Stimulated activated CD8-positive, alpha-beta memory T cell treated with anti-CD3 and anti-CD28 coated beads, Interleukin-7, amount 100 ng/mL, for 48 hours (primary cell): Measurements from ENCODE around the gene ZNF319.

Experiments
- DNase-seq, 2 donors: peaks; one replicate each; pipeline ENCODE4 v3.0.0-alpha.2; 2020; ENCODE audit warnings: low read depth in 1 of 2; ENCODE audit errors: extremely low read depth in 1 of 2

Gene ZNF319

DNA sequence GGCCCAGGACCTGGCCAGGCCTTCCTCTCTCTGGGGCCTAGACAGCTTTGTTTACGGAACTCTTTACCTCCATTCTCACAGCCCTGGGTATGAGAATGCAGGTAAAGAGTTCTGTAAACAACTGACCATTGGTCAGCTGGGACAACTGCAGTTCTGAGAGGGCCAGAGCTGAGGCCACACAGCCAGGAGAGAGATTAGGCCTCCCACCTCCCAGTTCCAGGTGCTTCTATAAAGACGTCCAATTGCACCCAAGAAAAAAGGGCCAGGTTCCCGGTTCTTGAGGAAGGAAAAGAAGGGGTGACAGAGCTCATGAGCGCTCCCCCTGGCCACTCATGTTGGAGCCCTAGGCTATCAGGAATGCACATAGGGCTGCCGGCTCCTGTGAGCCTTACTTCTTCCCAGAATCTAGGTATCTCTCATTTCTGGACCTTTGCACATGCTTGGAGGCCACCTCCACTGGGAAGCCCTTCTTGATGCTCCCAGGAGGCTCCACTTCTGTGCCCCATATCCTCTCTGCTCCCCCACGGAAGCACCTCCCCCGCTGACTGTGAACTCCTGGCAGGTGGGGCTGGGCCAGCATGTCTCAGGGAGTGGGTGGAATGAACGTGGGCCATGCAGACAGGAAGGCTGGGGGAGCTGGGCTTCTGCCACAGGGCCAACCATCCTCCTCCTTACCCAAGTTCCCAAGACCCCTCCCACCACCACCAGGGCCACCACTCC is 42.6 kb downstream of the ZNF319 start:
- no peak for DNase-seq

DNA sequence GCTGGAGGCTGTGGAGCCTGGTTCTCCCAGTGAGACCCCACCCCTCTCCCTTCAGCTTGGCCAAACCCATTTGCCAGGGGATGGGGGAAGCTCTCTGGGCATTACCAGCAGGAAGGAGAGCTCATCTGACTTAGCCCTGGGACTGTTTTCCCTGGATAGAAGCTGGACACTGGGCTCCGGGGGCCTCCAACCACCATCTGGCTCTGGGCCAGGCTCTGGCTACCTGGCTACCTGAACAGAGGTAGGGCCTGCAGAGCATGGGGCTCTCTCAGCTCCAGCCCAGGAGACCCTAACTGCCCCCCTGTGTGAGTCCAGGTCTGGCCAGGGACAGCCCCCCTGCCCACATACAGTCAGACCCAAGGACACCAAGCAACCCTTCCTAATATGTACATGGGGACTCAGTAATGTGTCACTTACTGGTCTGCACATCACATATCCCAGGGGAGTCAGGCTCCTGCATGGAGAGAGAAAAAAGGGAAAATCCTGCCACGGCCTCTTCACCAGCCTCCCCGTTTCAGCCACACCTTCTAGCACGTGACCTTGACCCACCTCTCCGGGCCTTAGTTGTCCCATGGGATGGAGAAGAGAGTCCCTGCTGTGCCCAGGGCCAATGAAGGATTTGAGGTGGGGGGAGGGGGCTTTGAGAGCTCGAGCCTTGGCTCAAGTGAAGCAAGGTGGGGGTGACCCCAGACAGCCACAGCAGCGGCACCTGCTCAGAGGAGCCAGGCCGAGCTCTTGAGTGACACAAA is 43.4 kb downstream of the ZNF319 start:
- DNase-seq, result no peak

DNA sequence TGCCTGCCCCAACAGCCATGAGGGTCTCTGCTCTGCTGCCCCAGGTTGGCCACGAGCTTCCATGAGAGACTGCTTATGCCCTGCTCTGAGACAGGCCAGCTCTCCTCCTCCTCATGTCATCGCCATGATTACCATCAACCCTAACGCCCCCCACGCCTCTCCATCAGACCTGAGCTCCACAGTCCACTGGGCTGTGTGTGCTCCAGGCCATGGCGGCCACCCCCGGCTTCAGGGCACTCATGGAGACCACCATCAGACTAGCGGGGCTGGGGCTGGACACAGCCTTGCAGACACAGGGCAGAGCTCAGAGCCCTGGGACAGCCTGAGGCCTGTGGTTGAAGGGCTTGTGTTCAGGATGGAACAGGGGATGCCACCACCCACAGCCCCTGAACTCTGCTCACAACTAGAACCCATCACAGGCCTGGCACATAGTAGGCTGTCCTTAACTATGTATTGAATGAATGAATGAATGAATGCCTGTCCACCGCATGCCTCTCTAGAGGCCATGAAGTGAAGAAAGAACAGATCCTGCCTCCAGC is 44.1 kb downstream of the ZNF319 start:
- no peak for DNase-seq

DNA sequence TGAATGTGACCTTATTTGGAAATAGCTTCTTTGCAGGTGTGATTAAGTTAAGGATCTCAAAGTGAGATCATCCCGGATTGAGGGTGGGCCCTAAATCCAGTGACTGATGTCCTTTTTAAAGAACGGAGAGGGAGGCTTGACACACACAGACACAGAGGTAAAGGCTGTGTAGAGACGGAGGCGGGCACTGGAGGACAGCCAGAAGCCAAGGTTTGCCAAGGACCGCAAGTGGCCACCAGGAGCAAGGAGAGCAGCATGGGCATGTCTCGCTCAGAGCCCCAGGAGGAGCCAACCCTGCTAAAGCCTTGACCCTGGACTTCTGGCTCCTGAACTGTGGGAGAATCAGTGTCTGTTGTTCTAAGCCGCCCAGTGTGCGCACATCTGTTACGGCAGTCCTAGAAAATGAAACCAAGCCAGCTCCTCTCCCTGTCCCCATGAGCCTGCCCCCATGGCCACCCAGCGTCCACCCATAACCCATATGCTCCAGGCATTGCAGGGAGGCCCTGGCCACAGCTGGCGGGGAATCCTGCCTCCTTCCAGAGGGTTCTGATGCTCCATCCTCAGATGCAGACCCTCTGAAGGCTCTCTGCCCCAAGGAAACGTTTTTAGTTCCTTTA is 44.8 kb downstream of the ZNF319 start:
- no peak for DNase-seq

DNA sequence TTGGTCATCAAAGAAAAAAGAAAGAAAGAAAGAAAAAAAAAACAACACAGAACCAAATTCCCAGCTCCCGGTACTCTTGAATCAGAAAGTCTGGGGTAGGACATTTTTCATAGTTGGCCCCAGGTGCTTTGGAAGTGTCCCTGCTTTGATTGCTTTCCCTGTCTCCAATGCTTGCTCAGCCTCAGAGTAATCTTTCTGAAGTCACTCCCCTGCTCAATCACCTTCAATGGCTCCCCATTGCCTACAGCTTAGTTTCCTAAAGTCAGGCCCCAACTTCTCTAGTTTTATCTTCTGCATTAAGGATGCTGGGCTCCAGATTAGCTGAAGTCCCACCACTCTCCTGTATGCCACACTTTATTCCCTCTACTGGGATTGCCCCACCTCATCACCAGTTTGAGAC is 46.6 kb downstream of the ZNF319 start:
- no peak for DNase-seq

DNA sequence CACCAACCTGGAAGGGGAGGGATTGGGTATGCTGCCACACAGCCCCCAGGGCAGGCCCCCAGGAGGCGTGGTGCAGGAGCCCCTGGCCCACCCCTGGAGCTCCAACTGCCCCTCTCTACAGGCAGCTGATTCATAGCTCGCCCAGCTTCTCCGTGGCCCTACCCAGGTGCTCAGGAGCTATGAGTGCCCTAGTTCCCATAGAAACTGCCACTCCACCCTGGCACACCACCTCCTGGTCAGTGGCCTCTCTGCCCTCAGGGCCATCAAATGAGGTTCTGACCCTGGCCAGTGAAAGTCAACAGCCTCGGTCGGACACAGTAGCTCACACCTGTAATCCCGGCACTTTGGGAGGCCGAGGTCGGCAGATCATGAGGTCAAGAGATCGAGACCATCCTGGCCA is 47.6 kb downstream of the ZNF319 start:
- DNase-seq, result no peak

DNA sequence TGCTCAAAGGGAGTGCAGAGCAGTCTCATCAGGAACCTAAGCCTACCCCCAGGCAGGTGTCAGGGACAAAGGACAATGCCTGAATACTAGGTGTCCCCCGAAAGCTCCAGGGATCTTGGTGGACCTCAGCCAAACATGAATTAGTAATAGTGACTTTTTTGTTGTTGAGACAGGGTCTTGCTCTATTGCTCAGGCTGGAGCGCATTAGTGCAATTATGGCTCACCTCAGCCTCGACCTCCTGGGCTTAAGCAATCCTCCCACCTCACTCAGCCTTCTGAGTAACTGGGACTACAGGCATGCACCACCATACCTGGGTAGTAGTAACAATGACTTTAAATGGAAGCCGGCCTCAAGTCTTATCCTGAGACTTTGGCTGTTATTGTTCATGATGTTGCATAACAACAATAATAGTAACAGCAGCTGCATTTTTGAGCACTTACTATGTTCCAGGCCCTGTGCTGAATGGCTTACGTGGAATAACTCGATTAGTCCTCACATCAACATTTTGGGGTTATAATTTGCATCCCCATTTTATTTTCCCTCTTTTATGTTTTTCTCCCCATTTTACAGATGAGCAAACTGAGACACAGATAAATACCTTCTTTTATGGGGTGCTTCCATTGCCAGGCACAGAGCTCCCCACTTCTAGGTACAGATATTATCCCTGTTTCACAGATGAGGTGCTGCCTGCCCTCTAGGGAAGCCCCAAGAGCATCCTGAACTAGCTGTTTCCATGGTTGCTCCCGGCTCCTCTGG is 49.1 kb downstream of the ZNF319 start:
- DNase-seq, result no peak

DNA sequence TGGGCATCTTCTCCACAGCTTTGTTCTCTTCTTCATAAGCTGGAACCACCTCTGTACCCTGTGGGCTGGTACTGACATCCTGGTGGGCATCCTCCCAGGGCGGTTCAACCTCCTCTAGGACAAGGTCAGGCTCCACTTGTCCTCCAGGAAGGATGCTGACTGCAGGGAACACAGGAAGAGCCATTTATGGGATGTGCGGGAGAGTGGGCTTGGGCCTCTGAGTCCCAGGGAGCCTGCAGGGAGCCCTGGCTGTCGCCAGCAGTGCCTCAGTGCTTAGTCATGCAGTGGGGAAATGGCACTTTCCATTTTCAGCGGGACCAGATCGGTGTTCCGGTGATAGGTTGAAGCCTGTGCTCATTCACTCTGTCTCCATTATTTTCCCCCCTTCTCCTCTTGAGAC is 50.1 kb downstream of the ZNF319 start:
- no peak for DNase-seq

DNA sequence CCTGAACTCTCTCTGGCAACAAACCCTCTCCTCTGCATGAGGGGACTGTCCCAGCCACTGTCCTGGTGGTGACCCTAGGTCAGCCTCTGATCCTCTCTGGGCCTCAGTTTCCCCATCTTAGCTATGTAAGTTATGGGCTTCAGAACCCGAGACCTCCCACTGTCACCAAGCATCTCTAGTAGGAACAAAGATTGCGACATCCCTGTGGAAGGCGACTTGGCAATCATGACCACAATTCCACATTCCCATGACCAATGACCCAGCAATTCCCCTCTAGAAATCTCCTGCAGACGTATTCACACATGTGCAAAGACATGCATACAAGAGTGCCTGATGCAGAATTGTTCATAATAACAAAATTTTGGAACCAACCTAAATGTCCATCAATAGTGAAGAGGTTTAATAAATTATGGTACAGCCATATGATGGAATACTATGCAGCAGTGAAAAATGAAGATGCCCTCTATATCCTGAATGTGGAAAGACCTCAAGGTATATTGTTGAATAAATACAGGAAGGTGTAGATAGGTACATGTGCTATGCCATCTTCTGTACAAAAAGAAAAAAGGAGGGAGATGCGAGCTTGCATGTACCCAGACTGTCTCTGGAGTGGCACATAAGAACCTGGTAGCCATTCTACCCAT is 50.8 kb downstream of the ZNF319 start:
- no peak for DNase-seq

DNA sequence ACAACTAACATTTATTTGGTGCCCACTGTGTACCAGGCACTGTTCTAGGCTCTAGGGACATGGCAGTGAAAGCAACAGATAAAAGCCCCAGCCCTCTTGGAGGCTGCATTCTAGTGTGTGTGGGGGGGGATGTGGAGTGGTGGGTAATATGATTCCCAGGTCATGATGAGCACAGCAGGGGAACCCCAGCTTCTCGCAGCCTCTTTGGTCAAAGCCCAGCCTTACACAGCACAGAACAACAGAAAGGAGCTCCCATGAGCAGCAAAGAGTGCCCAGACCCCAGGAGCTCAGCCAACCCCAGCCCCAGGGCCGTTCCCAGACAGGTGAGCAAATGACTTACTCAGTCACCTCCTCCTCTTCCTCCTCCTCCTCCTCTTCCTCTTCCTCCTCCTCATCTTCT is 51.5 kb downstream of the ZNF319 start:
- DNase-seq, result no peak

DNA sequence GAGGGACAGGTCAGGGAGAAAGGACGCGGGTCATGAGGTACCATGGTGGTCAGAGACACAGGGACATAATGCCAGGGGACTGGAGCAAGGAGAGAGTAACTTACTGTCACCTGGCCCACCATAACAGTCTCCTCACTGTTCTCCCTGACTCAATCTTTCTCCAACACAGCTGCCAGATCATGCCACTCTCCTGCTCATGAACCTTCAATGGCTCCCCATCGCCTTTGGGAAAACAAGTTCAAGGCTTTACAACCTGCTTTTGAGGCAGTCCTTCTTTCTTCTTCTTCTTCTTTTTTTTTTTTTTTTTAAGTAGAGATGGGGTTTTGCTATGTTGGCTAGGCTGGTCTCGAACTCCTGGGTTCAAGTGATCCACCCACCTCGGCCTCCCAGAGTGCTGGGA is 52.4 kb downstream of the ZNF319 start:
- DNase-seq, result no peak

DNA sequence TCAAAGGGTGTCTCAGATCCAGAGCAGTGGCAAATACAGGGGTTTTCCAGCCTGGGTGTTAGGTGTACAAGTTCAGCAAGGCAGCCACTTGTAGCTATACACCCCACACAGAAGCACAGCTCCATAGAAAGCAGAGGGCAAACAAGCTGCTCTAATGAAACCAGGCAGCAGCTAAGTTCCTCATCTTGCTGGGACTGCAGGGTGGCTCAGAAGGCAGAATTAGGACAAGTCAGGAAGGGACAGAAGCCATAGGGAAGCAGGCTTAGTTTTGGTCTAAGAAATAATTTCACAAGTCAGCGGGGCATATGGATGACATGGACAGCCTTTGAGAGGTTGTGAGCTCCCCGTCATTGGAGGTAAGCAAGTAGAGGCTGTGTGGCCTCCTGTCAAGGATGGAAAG is 53.2 kb downstream of the ZNF319 start:
- DNase-seq, result no peak

DNA sequence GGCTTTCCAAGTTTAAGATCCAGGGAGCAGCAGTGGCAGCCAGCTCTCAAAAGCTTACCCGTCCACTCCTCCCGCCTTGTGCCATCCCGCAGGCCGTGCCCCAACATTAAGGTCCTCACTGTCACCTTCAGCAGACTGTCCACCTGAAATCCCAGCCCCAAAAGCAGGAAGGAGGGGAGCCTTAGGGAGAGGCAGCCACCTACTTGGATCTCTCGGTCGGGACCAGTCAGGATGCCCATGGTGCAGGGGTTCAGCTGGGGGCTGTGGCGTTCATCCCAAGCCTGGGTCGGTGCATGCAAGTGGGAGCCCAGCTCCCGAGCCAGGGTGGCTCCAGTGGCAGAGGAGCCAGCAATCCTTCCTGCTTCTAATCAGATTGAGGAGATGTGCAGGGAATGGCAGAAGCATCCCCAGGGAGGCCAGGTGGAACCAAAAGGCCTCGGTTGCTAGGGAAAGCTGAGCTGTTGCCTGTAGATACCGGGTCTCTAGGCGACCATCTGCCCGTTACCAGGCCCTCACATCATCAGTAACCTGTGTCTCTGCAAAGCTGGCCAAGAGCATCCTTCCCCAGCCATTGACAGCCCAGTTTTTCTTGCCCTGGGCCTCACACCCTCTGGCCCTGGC is 54.2 kb downstream of the ZNF319 start:
- DNase-seq, result no peak

DNA sequence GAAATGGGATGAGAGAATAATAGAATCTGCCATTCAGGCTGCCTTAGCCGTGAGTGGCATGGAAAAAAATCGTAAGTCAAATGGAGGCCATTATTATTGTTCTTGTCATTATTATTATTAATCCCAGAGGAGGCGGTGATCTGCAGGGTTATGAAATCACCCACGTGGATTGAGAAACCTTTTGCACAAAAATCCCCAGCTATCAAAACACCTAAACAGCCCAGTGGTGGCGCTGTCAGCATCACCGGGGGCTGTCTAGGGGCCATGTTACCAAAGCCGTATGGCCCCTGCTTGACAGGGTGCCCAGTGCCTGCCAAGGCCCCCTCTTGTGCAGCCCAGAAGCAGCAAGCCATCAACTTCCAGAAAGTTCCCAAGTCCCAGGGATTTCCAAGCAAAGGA is 54.7 kb downstream of the ZNF319 start:
- no peak for DNase-seq

DNA sequence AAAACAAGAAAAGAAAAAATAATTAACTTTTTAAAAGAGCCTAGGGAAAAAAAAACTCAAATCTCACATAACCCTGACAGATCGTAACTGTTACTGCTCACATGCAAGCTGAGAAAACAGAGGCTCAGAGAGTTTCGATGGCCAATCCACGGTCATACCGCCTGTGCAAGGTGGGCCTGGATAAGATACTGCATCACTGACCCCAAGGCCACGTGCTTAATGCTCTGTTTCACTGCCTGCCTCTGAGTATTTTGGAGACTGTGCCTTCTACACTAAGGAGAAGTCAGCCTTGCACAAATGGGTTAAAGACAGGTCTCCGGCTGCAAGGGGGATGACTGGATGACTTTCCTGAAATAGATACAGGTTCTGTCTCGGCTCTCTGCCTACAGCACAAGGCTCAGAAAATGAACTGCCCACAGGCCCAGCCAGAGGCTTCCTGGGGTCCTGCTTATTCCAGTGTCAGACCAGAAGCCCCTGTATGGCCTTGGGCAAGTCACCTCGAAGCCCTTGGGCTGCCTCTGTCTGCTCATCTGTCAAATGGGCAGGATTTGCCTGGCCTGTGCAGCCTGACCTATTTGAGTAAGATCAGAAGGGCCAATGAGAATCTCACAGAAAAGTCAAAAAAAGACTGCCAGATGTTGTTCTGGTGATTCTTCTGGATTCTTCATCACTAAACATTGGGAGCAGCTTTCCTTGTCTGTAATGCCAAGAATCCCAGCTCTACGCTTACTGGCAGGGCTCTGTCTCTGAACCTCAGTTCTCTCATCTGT is 55.3 kb downstream of the ZNF319 start:
- no peak for DNase-seq
